ENCODE measurements around the gene ZNF793.

ZNF793 gene

GRCh38 chr19:37572203-37572602, 65.5 kb downstream of the ZNF793 start:
- no peak for DNase-seq (ENCODE audit: low spot score)
- no peak for TF ChIP-seq CTCF (IDR thresholded peaks at IDR 0.05; ENCODE audit: extremely low read depth, missing control alignments)

- no peak for DNase-seq (ENCODE audit: low spot score)
- no peak for TF ChIP-seq CTCF (IDR thresholded peaks at IDR 0.05; ENCODE audit: extremely low read depth, missing control alignments)
Observed at GRCh38 chr19:37583340-37583739, 76.6 kb downstream of the ZNF793 start.
